HCT116 (cell line): Measurements from ENCODE around the gene RNF8. TPM values are rescaled to one million over a fixed set of nuclear protein-coding genes. Genes with fewer than 3 reads are reported as not detected.

ENCODE experiments used
- ATAC-seq: fragments of 200-7000 bp; cut with Tn5 transposase; 2 replicates; pipeline ENCODE4 v1.9.1; 2020; ENCODE audit warnings: mild to moderate bottlenecking, moderate library complexity
- BruUV-seq: library from RNA; stranded (reverse); fragments of 400-500 nt; replicated peaks from 2 replicates; lab custom pipeline; 2021; lab: Mats Ljungman, UMichigan
- CTCF ChIA-PET: fragments of 300-600 bp; sonication (Branson Sonifier 250); formaldehyde crosslinking; loops from one replicate; lab custom pipeline; 2021; ENCODE audit warnings: antibody characterized with exemption; lab: Charles Lee
- POLR2A ChIA-PET: fragments of 300-600, 350-600 bp; sonication (Branson Sonifier 250); formaldehyde crosslinking; loops from one replicate; lab custom pipeline; 2021; ENCODE audit warnings: antibody characterized with exemption; lab: Charles Lee
- RAD21 ChIA-PET, 2 experiments: fragments of 300-600 bp; sonication (Branson Sonifier 250); formaldehyde crosslinking; loops; one replicate each; lab custom pipeline; 2023; ENCODE audit warnings: low total read pairs in 2 of 2; ENCODE audit not compliant: uncharacterized antibody in 2 of 2, unreplicated experiment in 2 of 2, low non-redundant PET in 1 of 2; lab: Charles Lee
- DNase-seq: peaks from one replicate; pipeline ENCODE4 v3.0.0-alpha.2; 2010; ENCODE audit warnings: low read depth, low spot score
- H2AFZ ChIP-seq: fragments of 200-600 bp; shearing (Covaris generic), sonication (generic); 2 replicates; pipeline ENCODE4 v1.6.1; 2017; ENCODE audit warnings: low read depth, mixed run types, mixed read lengths, antibody characterized with exemption, low read length; ENCODE audit not compliant: poor library complexity, severe bottlenecking
- H3K27ac ChIP-seq: 2 replicates; pipeline ENCODE4 v1.5.1; 2012; ENCODE audit warnings: low read depth, low read length
- H3K27me3 ChIP-seq: fragments of 200-600 bp; sonication (generic); 2 replicates; pipeline ENCODE4 v1.6.1; 2016; ENCODE audit warnings: mixed run types, low read length, mixed read lengths; ENCODE audit not compliant: insufficient read depth
- H3K36me3 ChIP-seq, 2 experiments: fragments of 200-500 bp in 1 of 2; fragments of 200-600 bp in 1 of 2; sonication (Bioruptor generic) in 1 of 2; sonication (generic) in 1 of 2; 2 replicates each; pipeline versions ENCODE4 v1.5.1 to v1.6.1; 2014 to 2016; ENCODE audit warnings: low read length in 2 of 2, inconsistent platforms in 1 of 2, mixed read lengths in 1 of 2, mixed run types in 1 of 2; ENCODE audit not compliant: insufficient read depth in 2 of 2, control insufficient read depth in 1 of 2
- H3K4me1 ChIP-seq, 2 experiments: fragments of 200-600 bp in 1 of 2; sonication (generic) in 1 of 2; 2 replicates each; pipeline versions ENCODE4 v1.5.1 to v1.6.1; 2012 to 2017; ENCODE audit warnings: low read length in 2 of 2, inconsistent platforms in 1 of 2, mild to moderate bottlenecking in 1 of 2, mixed read lengths in 1 of 2, mixed run types in 1 of 2, moderate library complexity in 1 of 2; ENCODE audit not compliant: insufficient read depth in 2 of 2, control insufficient read depth in 1 of 2
- H3K4me2 ChIP-seq: fragments of 200-600 bp; sonication (generic); 2 replicates; pipeline ENCODE4 v1.6.1; 2017; ENCODE audit warnings: mixed run types, low read length, mixed read lengths
- H3K4me3 ChIP-seq, 2 experiments: fragments of 200-600 bp in 1 of 2; sonication (generic) in 1 of 2; replicated peaks in 1 of 2; 2 replicates each; pipeline ENCODE4 v1.5.1; 2011 to 2016; ENCODE audit warnings: low read length in 2 of 2, control low read depth in 1 of 2, low read depth in 1 of 2, mild to moderate bottlenecking in 1 of 2, mixed read lengths in 1 of 2, mixed run types in 1 of 2
- H3K79me2 ChIP-seq: fragments of 200-600 bp; sonication (generic); 2 replicates; pipeline ENCODE4 v1.6.1; 2017; ENCODE audit warnings: mild to moderate bottlenecking, mixed run types, low read length, moderate library complexity, mixed read lengths; ENCODE audit not compliant: insufficient read depth
- H3K9ac ChIP-seq: fragments of 200-600 bp; sonication (generic); 2 replicates; pipeline ENCODE4 v1.6.1; 2016; ENCODE audit warnings: low read length, mixed read lengths
- H3K9me2 ChIP-seq: fragments of 200-600 bp; sonication (generic), shearing (Covaris generic); 2 replicates; pipeline ENCODE4 v1.6.1; 2017; ENCODE audit warnings: mixed run types, mild to moderate bottlenecking, moderate library complexity; ENCODE audit not compliant: insufficient read depth
- H3K9me3 ChIP-seq, 2 experiments: fragments of 200-500 bp in 1 of 2; fragments of 200-600 bp in 1 of 2; sonication (Bioruptor generic) in 1 of 2; sonication (generic) in 1 of 2; 2 replicates each; pipeline ENCODE4 v1.6.1; 2014 to 2017; ENCODE audit warnings: low read length in 2 of 2, mixed read lengths in 2 of 2, inconsistent platforms in 1 of 2, low read depth in 1 of 2, mild to moderate bottlenecking in 1 of 2, mixed run types in 1 of 2, moderate library complexity in 1 of 2; ENCODE audit not compliant: control insufficient read depth in 1 of 2, insufficient read depth in 1 of 2
- H4K20me1 ChIP-seq: fragments of 200-600 bp; sonication (generic), shearing (Covaris generic); 2 replicates; pipeline ENCODE4 v1.6.1; 2017; ENCODE audit warnings: mixed run types, mild to moderate bottlenecking, moderate library complexity; ENCODE audit not compliant: insufficient read depth
- CEBPB ChIP-seq: IDR thresholded peaks from 2 replicates; pipeline ENCODE4 v1.6.1; 2012; ENCODE audit warnings: low read depth
- ELF1 ChIP-seq: IDR thresholded peaks from 2 replicates; pipeline ENCODE4 v1.6.1; 2012; ENCODE audit warnings: low read depth, borderline replicate concordance
- EZH2phosphoT487 ChIP-seq: fragments of 200-600 bp; IDR thresholded peaks from 2 replicates; pipeline ENCODE4 v1.6.1; 2018; ENCODE audit warnings: antibody characterized with exemption, borderline replicate concordance
- FOSL1 ChIP-seq: IDR thresholded peaks from 2 replicates; pipeline ENCODE4 v1.6.1; 2012; ENCODE audit warnings: low read depth
- POLR2AphosphoS5 ChIP-seq: IDR thresholded peaks from 2 replicates; pipeline ENCODE4 v1.6.1; 2011; ENCODE audit warnings: mild to moderate bottlenecking, low read depth, low read length, moderate library complexity
- RAD21 ChIP-seq: IDR thresholded peaks from 2 replicates; pipeline ENCODE4 v1.6.1; 2012; ENCODE audit warnings: low read depth, mild to moderate bottlenecking
- SIN3A ChIP-seq: IDR thresholded peaks from 2 replicates; pipeline ENCODE4 v1.6.1; 2012; ENCODE audit warnings: low read depth
- SP1 ChIP-seq: IDR thresholded peaks from 2 replicates; pipeline ENCODE4 v1.6.1; 2012; ENCODE audit warnings: low read depth
- TCF7L2 ChIP-seq: IDR thresholded peaks from 2 replicates; pipeline ENCODE4 v1.7.0; 2011; ENCODE audit warnings: borderline replicate concordance, inconsistent platforms; ENCODE audit not compliant: insufficient read depth, insufficient read length; ENCODE audit errors: extremely low read depth
- YY1 ChIP-seq: IDR thresholded peaks from 2 replicates; pipeline ENCODE4 v1.6.1; 2011; ENCODE audit warnings: low read length, low read depth, moderate library complexity, mild to moderate bottlenecking; ENCODE audit not compliant: insufficient replicate concordance; ENCODE audit errors: extremely low read depth
- ZNF274 ChIP-seq: fragments of 200-500 bp; sonication (Bioruptor generic); IDR thresholded peaks from 2 replicates; pipeline ENCODE4 v1.6.1; 2014; ENCODE audit warnings: mild to moderate bottlenecking, low read depth, low read length, inconsistent platforms
- intact Hi-C: fragments of 100-400 bp; cut with micrococcal nuclease; formaldehyde crosslinking; loops from 2 replicates; pipeline ENCODE4 v1.10.0; 2022
- total RNA-seq: library from RNA; stranded (reverse); gene quantifications from one replicate; pipeline ENCODE4 v1.2.1, GENCODE V29; 2021; ENCODE audit not compliant: unreplicated experiment
- TF ChIP-seq, protein P1 (sequence below): IDR thresholded peaks from 2 replicates; pipeline ENCODE4 v1.6.1; 2012
- TF ChIP-seq, protein P2 (sequence below): IDR thresholded peaks from 2 replicates; pipeline ENCODE4 v1.6.1; 2012

Gene RNF8
- total RNA-seq, 1 experiment from 2014 or later: 28.0 TPM

DNA sequence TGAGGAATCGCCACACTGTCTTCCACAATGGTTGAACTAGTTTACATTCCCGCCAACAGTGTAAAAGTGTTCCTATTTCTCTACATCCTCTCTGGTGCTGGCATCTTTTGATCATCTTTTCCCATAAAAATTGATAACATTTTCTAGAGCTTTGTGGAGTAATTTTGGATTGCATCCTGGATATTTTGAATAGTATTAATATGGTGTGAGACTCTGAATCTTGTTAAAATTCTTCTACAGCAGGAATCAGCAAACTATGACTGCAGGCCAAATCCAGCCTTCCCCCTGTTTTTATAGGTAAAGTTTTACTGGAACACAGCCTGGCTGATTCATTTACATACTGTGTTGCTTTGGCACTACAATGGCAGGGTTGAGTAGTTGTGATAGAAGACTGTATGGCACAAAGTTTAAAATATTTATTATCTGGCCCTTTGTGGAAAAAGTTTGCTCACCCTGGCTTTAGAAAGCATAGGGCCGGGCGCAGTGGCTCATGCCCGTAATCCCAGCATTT, 15.0 kb upstream of the RNF8 start:
- intact Hi-C loops: no loop called here
- no peaks in the 10 kb centered on the region for H4K20me1 ChIP-seq
- ChIA-PET POLR2A (no interaction called here), CTCF (no interaction called here), RAD21 (no interaction called here)
- H3K4me1 ChIP-seq: peaks cover 0 to 6% of the 10 kb centered on the region in 2 experiments; a peak in 2 of 4 replicates
- no TSS peak for BruUV-seq
- DNase-seq: no peak
- no peak overlapping the region for H3K4me3 ChIP-seq
- no peaks in the 10 kb centered on the region for H3K27me3 ChIP-seq
- no peak overlapping the region for H3K27ac ChIP-seq
- no peak overlapping the region for H3K9ac ChIP-seq
- no peaks in the 10 kb centered on the region for H3K36me3 ChIP-seq
- H3K4me2 ChIP-seq: no peak overlapping the region
- H3K9me3 ChIP-seq: no peaks in the 10 kb centered on the region
- TF ChIP-seq SP1 (no peak), YY1 (no peak), RAD21 (no peak), CEBPB (no peak), ELF1 (no peak), ZNF274 (no peak), POLR2AphosphoS5 (no peak), EZH2phosphoT487 (no peak), TCF7L2 (no peak), FOSL1 (no peak), SIN3A (no peak)
- TF ChIP-seq, protein P1, sequence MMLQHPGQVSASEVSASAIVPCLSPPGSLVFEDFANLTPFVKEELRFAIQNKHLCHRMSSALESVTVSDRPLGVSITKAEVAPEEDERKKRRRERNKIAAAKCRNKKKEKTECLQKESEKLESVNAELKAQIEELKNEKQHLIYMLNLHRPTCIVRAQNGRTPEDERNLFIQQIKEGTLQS: no peak
- TF ChIP-seq, protein P2, sequence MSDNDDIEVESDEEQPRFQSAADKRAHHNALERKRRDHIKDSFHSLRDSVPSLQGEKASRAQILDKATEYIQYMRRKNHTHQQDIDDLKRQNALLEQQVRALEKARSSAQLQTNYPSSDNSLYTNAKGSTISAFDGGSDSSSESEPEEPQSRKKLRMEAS: no peak
- H2AFZ ChIP-seq: no peak overlapping the region
- no peaks in the 10 kb centered on the region for H3K79me2 ChIP-seq
- no peak for ATAC-seq
- H3K9me2 ChIP-seq: no peaks in the 10 kb centered on the region
